ENCODE measurements around the gene STAM. TPM values are rescaled to one million over a fixed set of nuclear protein-coding genes. Genes with fewer than 3 reads are reported as not detected.

Gene STAM
- total RNA-seq, 1 donor from 2014 or later, result 28.7 TPM

DNA sequence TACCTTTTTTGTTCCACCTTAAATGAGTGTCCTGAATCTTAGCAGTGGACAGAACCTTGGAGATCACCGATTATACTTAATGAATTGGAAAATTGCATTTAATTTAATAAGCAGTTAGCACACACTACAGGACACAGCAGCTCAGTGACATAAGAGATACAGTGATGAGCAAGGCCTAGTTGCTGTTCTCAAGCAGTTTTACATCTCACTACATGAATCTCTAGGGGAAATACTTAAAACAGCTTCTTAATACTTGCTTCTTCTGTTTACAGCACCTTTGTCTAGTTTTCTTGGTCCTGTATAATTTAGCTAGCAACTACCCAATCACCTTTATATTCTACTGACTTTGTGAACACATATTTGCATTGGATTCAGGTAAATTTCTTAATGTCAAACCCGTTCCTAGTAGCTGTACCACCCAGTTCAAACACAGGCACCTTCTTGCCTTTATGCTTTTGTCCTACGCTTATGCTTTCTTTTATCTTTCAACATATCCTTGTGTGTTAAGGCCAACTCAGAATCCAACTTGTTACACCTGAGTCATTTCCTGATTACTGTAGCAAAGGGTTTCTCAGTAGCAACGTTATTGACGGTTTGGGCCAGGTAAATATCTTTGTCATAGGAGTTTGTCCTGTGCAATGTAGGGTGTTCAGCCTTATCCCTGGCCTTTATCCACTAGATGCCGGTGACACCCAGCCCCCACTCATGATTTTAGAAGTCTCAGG lies 1.8 kb downstream of the STAM start:
- Mint-ChIP-seq H3K27ac (no peak overlapping the region), H3K9me3 (no peaks in the 10 kb centered on the region), H3K36me3 (ENCODE audit: low read depth) (peaks cover 30% of the 10 kb centered on the region), H3K4me3 (peak overlapping the region; percentile 99), H3K4me1 (peaks cover 66% of the 10 kb centered on the region), H3K27me3 (no peaks in the 10 kb centered on the region)
- POLR2A ChIA-PET, result interaction anchor here (0.7 to 2.5 kb wide), 2 partner anchors 10 to 22 kb away, joined by 3 to 22 read pairs; no protein-coding TSS in a partner anchor
- ATAC-seq (ENCODE audit: low read depth) (no peak), DNase-seq (no peak)
- intact Hi-C loops (cut with micrococcal nuclease), result loop anchor here (2.0 kb wide), 1 partner anchor 39 kb away; no protein-coding TSS in a partner anchor
- TF ChIP-seq, protein P1, sequence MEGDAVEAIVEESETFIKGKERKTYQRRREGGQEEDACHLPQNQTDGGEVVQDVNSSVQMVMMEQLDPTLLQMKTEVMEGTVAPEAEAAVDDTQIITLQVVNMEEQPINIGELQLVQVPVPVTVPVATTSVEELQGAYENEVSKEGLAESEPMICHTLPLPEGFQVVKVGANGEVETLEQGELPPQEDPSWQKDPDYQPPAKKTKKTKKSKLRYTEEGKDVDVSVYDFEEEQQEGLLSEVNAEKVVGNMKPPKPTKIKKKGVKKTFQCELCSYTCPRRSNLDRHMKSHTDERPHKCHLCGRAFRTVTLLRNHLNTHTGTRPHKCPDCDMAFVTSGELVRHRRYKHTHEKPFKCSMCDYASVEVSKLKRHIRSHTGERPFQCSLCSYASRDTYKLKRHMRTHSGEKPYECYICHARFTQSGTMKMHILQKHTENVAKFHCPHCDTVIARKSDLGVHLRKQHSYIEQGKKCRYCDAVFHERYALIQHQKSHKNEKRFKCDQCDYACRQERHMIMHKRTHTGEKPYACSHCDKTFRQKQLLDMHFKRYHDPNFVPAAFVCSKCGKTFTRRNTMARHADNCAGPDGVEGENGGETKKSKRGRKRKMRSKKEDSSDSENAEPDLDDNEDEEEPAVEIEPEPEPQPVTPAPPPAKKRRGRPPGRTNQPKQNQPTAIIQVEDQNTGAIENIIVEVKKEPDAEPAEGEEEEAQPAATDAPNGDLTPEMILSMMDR (IDR thresholded peaks at IDR 0.05), result no peak
- CTCF ChIA-PET, result no interaction called here

DNA sequence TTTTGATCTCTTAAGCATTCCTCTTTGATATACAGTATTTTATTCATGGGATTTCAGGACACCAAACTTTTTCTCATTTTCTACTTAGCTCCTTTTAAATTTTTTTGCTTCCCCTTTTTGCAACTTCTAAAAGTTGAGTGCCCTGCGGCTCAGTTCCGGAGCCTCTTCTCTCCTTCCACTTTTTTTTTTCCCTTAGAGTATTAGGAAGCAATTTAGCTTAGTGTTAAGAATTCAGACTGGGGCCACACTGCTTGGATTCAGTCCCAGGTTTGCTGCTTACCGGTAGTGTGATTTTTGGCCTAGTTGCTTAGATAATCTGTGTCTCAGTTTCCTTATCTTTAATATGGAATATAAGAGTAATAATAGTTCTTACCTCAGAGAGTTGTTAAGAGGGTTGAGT lies 3.4 kb downstream of the STAM start:
- Mint-ChIP-seq H3K27ac (no peak overlapping the region), H3K9me3 (no peaks in the 10 kb centered on the region), H3K4me3 (peak overlapping the region; percentile 45), H3K27me3 (no peaks in the 10 kb centered on the region), H3K4me1 (peaks cover 75% of the 10 kb centered on the region), H3K36me3 (ENCODE audit: low read depth) (peaks cover 44% of the 10 kb centered on the region)
- ATAC-seq (ENCODE audit: low read depth) (no peak), DNase-seq (no peak)
- TF ChIP-seq, protein P1 (IDR thresholded peaks at IDR 0.05), result no peak
- intact Hi-C loops (cut with micrococcal nuclease), result no loop called here
- CTCF ChIA-PET, result interaction anchor here (0.6 kb wide), 1 partner anchor 41 kb away, joined by 3 read pairs; no protein-coding TSS in a partner anchor
- POLR2A ChIA-PET, result no interaction called here

DNA sequence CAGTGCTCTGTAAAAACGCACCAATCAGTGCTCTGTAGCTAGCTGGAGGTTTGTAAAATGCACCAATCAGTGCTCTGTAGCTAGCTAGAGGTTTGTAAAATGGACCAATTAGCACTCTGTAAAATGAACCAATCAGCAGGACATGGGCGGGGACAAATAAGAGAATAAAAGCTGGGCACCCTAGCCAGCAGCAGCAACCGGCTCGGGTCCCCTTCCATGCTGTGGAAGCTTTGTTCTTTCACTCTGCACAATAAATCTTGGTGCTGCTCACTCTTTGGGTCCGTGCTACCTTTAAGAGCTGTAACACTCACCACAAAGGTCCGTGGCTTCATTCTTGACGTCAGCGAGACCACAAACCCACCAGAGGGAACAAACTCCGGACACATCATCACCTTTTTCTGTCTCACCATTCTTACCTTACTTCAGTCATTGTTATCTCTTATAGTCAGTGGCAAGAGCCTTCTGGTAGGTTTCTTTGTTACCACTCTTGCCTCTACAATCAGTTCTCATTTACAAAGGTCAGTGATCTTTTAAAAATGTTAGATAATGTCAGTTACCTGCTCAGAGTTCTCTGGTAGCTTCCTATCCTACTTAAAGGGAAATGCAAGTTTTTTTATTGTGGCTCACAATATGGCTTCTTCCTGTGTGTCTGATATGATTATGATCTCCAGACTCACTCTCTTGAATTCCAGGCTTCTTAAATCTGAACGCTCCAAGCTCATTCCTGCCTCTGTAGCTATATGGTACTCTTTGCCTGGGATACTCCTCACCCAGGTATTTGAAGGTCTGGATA lies 4.5 kb downstream of the STAM start:
- Mint-ChIP-seq H3K9me3 (no peaks in the 10 kb centered on the region), H3K4me3 (peak overlapping the region; percentile 58), H3K4me1 (peaks cover 67% of the 10 kb centered on the region), H3K27ac (peak overlapping the region; percentile 84), H3K36me3 (ENCODE audit: low read depth) (peaks cover 53% of the 10 kb centered on the region), H3K27me3 (no peaks in the 10 kb centered on the region)
- ChIA-PET CTCF (interaction anchor here (0.6 kb wide), 1 partner anchor 29 kb away, joined by 4 read pairs; no protein-coding TSS in a partner anchor), POLR2A (interaction anchor here (0.5 to 1.2 kb wide), 3 partner anchors 9 to 58 kb away, joined by 3 read pairs; no protein-coding TSS in a partner anchor)
- intact Hi-C loops (cut with micrococcal nuclease), result no loop called here
- peak; percentile 36 for DNase-seq
- TF ChIP-seq, protein P1 (IDR thresholded peaks at IDR 0.05), result no peak
- peak; percentile 8 for ATAC-seq (ENCODE audit: low read depth)

DNA sequence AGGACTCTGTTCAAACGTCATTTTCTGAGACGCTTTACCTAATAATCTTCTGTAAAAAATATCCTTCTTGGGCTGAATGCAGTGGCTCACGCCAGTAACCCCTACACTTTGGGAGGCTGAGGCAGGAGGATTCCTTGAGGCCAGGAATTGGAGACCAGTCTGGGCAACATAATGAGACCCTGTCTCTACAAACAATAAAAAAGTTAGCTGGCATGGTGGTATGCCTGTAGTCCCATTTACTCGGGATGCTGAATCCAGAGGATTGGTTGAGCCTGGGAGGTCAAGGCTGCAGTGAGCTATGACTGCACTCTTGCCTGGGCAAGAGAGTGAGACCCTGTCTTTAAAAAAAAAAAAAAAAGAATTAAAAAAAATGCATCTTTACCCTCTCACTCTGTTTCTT lies 5.1 kb downstream of the STAM start:
- POLR2A ChIA-PET, result interaction anchor here (0.5 to 0.6 kb wide), 2 partner anchors 47 to 57 kb away, joined by 3 read pairs; no protein-coding TSS in a partner anchor
- CTCF ChIA-PET, result no interaction called here
- H3K9me3 Mint-ChIP-seq, result peaks cover 2% of the 10 kb centered on the region

More for the DNA sequence above, 5.1 kb downstream of the STAM start:
- ATAC-seq (ENCODE audit: low read depth) (no peak), DNase-seq (no peak)
- Mint-ChIP-seq H3K4me3 (peak overlapping the region; percentile 58), H3K27me3 (no peaks in the 10 kb centered on the region), H3K36me3 (ENCODE audit: low read depth) (peaks cover 51% of the 10 kb centered on the region), H3K27ac (peak overlapping the region; percentile 84), H3K4me1 (peaks cover 66% of the 10 kb centered on the region)
- intact Hi-C loops (cut with micrococcal nuclease), result no loop called here
- TF ChIP-seq, protein P1 (IDR thresholded peaks at IDR 0.05), result no peak
